K562 (cell line): Measurements from ENCODE around the gene DLL4. TPM values are rescaled to one million over a fixed set of nuclear protein-coding genes. Genes with fewer than 3 reads are reported as not detected.
A peak's percentile ranks its signal among the peaks of the same experiment; 100 is the strongest.

ENCODE experiments used
- BRD9 ChIP-seq: fragments of 450-650 bp; IDR thresholded peaks from 2 replicates; pipeline ENCODE4 v1.6.1; 2018; ENCODE audit warnings: low read depth; ENCODE audit not compliant: partially characterized antibody
- ETV5 ChIP-seq: sonication (generic); formaldehyde crosslinking; IDR thresholded peaks from 2 replicates; pipeline ENCODE4 v1.4.0; 2020; ENCODE audit warnings: low read depth, mild to moderate bottlenecking, missing genetic modification reagents
- NUFIP1 ChIP-seq: fragments of 450-650 bp; IDR thresholded peaks from 2 replicates; pipeline ENCODE4 v1.6.1; 2018; ENCODE audit not compliant: partially characterized antibody
- POLR2AphosphoS2 ChIP-seq: IDR thresholded peaks from 2 replicates; pipeline ENCODE4 v1.6.1; 2012; ENCODE audit warnings: low read length, improper control_type of control experiment
- RBM39 ChIP-seq: fragments of 200-400 bp; formaldehyde crosslinking; optimal IDR thresholded peaks from 2 replicates; pipeline ENCODE3; 2018; ENCODE audit warnings: low read depth, low read length
- TCFL5 ChIP-seq: fragments of 250-450 bp; sonication (Bioruptor Pico); conservative IDR thresholded peaks from 2 replicates; pipeline ENCODE4 v1.6.1; 2021; ENCODE audit warnings: mild to moderate bottlenecking, moderate library complexity, matching md5 sums
- ZNF184 ChIP-seq: sonication (generic); formaldehyde crosslinking; IDR thresholded peaks from 2 replicates; pipeline ENCODE4 v1.5.0; 2020; ENCODE audit warnings: missing genetic modification reagents
- ZNF589 ChIP-seq: fragments of 200-800 bp; sonication (Bioruptor generic); IDR thresholded peaks from 2 replicates; pipeline ENCODE4 v1.6.1; 2016; ENCODE audit warnings: low read depth, missing genetic modification characterization, missing compliant biosample characterization
- ZNF75A ChIP-seq: fragments of 450-650 bp; formaldehyde crosslinking; IDR thresholded peaks from 2 replicates; pipeline ENCODE4 v1.4.0; 2020; ENCODE audit warnings: mild to moderate bottlenecking
- ZNF785 ChIP-seq: fragments of 250-450 bp; sonication (Bioruptor Pico); IDR thresholded peaks from 2 replicates; pipeline ENCODE4 v1.4.0; 2020; ENCODE audit warnings: mild to moderate bottlenecking
- ZZZ3 ChIP-seq: fragments of 450-650 bp; IDR thresholded peaks from 2 replicates; pipeline ENCODE4 v1.6.1; 2016; ENCODE audit warnings: antibody characterized with exemption, mild to moderate bottlenecking, moderate library complexity
- polyA plus RNA-seq, 8 experiments: library from polyadenylated mRNA; depleted of rRNA in 4 of 8; stranded (reverse) in 5 of 8; unstranded in 3 of 8; fragments of >200 nt; fragmentation: Nextera tagmentation in 2 of 8; fragmentation: Illumina TruSeq in 1 of 8; extraction: Ambion mirVana in 2 of 8; extraction: Trizol in 1 of 8; gene quantifications; 2 replicates each; pipeline versions ENCODE4 v1.2.1 to v1.2.3, GENCODE V29; 2011 to 2014; ENCODE audit warnings: inconsistent platforms in 1 of 8, missing spikeins in 1 of 8
- total RNA-seq, 7 experiments: library from RNA; depleted of rRNA in 6 of 7; stranded (reverse); fragments of >200 nt in 6 of 7; fragmentation: Illumina TruSeq in 2 of 7; extraction: Trizol in 2 of 7; gene quantifications; 2 replicates each; pipeline versions ENCODE4 v1.2.1 to v1.2.3, GENCODE V29; 2011 to 2021; ENCODE audit warnings: low replicate concordance in 1 of 7
- TF ChIP-seq, protein P1 (sequence below): fragments of 200-800 bp; sonication (Bioruptor generic); IDR thresholded peaks from 2 replicates; pipeline ENCODE4 v1.6.1; 2017; ENCODE audit warnings: missing genetic modification characterization, missing compliant biosample characterization
- TF ChIP-seq, protein P2 (sequence below), 3 experiments: IDR thresholded peaks in 2 of 3; conservative IDR thresholded peaks in 1 of 3; 2 replicates each; pipeline ENCODE4 v1.5.1; 2011 to 2012; ENCODE audit warnings: low read length in 3 of 3, mild to moderate bottlenecking in 3 of 3, control low read depth in 2 of 3, improper control_type of control experiment in 1 of 3, inconsistent platforms in 1 of 3, low read depth in 1 of 3, mixed read lengths in 1 of 3, moderate library complexity in 1 of 3; ENCODE audit not compliant: insufficient read depth in 2 of 3
- TF ChIP-seq, protein P3 (sequence below): sonication (generic); IDR thresholded peaks from 2 replicates; pipeline ENCODE4 v1.6.1; 2016
- TF ChIP-seq, protein P4 (sequence below): sonication (generic); formaldehyde crosslinking; IDR thresholded peaks from 2 replicates; pipeline ENCODE4 v1.8.0; 2022; ENCODE audit warnings: mild to moderate bottlenecking, missing genetic modification reagents, borderline replicate concordance
- TF ChIP-seq, protein P5 (sequence below): sonication (generic); formaldehyde crosslinking; IDR thresholded peaks from 2 replicates; pipeline ENCODE4 v1.8.0; 2022; ENCODE audit warnings: missing genetic modification reagents, mild to moderate bottlenecking, borderline replicate concordance
- TF ChIP-seq, protein P6 (sequence below): fragments of 250-450 bp; sonication (Bioruptor Pico); IDR thresholded peaks from 2 replicates; pipeline ENCODE4 v1.5.0; 2022; ENCODE audit warnings: mild to moderate bottlenecking

DLL4 gene
- total and polyA plus RNA-seq, 9 of the 15 experiments (the other 6 are each of a cell fraction or from before 2014, with no cell fraction given), result 0.04 to 1.1 (median 0.41) TPM; not detected in 1

DNA sequence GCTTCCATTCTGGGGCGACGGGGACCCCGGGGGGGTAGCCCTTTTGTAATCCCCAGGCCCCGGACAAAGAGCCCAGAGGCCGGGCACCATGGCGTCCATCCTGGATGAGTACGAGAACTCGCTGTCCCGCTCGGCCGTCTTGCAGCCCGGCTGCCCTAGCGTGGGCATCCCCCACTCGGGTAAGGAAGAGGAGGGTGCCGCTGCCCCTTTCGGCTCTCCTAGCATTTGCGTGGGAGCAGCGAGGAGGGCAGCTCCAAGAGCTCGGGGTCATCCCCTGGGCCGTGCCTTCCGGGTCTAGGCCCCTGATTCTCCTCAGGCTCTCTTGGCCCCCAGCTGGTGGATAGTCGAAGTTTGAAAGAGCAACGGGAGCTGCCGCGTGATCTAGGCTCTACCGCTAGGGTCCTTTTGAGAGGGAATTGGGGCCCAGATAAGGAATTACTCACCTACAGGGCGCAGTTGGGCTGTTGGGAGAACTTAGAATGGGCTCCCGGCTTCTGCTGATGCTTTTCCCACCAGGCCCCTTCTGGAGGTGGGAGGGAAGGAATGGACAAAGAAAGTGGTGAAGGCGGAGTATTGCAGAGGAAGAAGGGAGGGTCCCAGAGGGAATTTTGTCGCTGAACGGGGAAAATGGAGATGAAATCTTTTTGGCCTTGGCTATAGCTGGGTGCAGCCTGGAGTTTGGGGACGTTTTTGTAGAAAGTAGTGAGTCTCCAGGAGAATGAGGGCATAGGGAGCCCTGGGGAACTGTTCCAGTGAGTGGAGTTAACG is 34.3 kb upstream of the DLL4 start (continued):
- TF ChIP-seq, protein P1, sequence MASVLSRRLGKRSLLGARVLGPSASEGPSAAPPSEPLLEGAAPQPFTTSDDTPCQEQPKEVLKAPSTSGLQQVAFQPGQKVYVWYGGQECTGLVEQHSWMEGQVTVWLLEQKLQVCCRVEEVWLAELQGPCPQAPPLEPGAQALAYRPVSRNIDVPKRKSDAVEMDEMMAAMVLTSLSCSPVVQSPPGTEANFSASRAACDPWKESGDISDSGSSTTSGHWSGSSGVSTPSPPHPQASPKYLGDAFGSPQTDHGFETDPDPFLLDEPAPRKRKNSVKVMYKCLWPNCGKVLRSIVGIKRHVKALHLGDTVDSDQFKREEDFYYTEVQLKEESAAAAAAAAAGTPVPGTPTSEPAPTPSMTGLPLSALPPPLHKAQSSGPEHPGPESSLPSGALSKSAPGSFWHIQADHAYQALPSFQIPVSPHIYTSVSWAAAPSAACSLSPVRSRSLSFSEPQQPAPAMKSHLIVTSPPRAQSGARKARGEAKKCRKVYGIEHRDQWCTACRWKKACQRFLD (CRISPR knock-in tag), result no peak
- no peak for TF ChIP-seq ZNF184 (CRISPR knock-in tag)
- no peak for TF ChIP-seq ETV5 (CRISPR knock-in tag)
- TF ChIP-seq, protein P2, sequence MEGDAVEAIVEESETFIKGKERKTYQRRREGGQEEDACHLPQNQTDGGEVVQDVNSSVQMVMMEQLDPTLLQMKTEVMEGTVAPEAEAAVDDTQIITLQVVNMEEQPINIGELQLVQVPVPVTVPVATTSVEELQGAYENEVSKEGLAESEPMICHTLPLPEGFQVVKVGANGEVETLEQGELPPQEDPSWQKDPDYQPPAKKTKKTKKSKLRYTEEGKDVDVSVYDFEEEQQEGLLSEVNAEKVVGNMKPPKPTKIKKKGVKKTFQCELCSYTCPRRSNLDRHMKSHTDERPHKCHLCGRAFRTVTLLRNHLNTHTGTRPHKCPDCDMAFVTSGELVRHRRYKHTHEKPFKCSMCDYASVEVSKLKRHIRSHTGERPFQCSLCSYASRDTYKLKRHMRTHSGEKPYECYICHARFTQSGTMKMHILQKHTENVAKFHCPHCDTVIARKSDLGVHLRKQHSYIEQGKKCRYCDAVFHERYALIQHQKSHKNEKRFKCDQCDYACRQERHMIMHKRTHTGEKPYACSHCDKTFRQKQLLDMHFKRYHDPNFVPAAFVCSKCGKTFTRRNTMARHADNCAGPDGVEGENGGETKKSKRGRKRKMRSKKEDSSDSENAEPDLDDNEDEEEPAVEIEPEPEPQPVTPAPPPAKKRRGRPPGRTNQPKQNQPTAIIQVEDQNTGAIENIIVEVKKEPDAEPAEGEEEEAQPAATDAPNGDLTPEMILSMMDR (IDR thresholded peaks at IDR 0.05 in 2 of 3, conservative IDR thresholded peaks at IDR 0.05 in 1 of 3; ENCODE audit: insufficient read depth in 2 of 3, low read depth in 1 of 3, low read length in 3 of 3), result peak; percentile 76 to 97 (median 86)
- no peak for TF ChIP-seq TCFL5 (CRISPR knock-in tag)
- TF ChIP-seq POLR2AphosphoS2, result no peak
- no peak for TF ChIP-seq ZZZ3
- TF ChIP-seq ZNF589 (CRISPR knock-in tag), result no peak
- no peak for TF ChIP-seq NUFIP1
- TF ChIP-seq ZNF75A (CRISPR knock-in tag), result peak; percentile 94
- TF ChIP-seq, protein P3, sequence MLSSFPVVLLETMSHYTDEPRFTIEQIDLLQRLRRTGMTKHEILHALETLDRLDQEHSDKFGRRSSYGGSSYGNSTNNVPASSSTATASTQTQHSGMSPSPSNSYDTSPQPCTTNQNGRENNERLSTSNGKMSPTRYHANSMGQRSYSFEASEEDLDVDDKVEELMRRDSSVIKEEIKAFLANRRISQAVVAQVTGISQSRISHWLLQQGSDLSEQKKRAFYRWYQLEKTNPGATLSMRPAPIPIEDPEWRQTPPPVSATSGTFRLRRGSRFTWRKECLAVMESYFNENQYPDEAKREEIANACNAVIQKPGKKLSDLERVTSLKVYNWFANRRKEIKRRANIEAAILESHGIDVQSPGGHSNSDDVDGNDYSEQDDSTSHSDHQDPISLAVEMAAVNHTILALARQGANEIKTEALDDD, result no peak
- TF ChIP-seq ZNF785 (CRISPR knock-in tag), result no peak
- TF ChIP-seq, protein P4, sequence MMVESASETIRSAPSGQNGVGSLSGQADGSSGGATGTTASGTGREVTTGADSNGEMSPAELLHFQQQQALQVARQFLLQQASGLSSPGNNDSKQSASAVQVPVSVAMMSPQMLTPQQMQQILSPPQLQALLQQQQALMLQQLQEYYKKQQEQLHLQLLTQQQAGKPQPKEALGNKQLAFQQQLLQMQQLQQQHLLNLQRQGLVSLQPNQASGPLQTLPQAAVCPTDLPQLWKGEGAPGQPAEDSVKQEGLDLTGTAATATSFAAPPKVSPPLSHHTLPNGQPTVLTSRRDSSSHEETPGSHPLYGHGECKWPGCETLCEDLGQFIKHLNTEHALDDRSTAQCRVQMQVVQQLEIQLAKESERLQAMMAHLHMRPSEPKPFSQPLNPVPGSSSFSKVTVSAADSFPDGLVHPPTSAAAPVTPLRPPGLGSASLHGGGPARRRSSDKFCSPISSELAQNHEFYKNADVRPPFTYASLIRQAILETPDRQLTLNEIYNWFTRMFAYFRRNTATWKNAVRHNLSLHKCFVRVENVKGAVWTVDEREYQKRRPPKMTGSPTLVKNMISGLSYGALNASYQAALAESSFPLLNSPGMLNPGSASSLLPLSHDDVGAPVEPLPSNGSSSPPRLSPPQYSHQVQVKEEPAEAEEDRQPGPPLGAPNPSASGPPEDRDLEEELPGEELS (CRISPR knock-in tag), result peak; percentile 42; the same call in 1 of the 2 replicates
- TF ChIP-seq, protein P5, sequence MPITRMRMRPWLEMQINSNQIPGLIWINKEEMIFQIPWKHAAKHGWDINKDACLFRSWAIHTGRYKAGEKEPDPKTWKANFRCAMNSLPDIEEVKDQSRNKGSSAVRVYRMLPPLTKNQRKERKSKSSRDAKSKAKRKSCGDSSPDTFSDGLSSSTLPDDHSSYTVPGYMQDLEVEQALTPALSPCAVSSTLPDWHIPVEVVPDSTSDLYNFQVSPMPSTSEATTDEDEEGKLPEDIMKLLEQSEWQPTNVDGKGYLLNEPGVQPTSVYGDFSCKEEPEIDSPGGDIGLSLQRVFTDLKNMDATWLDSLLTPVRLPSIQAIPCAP (CRISPR knock-in tag), result no peak
- no peak for TF ChIP-seq BRD9
- no peak for TF ChIP-seq RBM39
- TF ChIP-seq, protein P6, sequence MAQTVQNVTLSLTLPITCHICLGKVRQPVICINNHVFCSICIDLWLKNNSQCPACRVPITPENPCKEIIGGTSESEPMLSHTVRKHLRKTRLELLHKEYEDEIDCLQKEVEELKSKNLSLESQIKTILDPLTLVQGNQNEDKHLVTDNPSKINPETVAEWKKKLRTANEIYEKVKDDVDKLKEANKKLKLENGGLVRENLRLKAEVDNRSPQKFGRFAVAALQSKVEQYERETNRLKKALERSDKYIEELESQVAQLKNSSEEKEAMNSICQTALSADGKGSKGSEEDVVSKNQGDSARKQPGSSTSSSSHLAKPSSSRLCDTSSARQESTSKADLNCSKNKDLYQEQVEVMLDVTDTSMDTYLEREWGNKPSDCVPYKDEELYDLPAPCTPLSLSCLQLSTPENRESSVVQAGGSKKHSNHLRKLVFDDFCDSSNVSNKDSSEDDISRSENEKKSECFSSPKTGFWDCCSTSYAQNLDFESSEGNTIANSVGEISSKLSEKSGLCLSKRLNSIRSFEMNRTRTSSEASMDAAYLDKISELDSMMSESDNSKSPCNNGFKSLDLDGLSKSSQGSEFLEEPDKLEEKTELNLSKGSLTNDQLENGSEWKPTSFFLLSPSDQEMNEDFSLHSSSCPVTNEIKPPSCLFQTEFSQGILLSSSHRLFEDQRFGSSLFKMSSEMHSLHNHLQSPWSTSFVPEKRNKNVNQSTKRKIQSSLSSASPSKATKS, result no peak
